Superior temporal gyrus (tissue), 1 donor: ENCODE results near the gene SYT1.
"Not testable (repeated sequence)": the region's sequence is repeated elsewhere in the genome, so short reads cannot be mapped to it uniquely, and the experiment has no call there.

ENCODE experiments used
- DNase-seq: peaks from one replicate; pipeline ENCODE4 v3.0.0-alpha.2; 2016; ENCODE audit errors: extremely low spot score

Gene SYT1

DNA sequence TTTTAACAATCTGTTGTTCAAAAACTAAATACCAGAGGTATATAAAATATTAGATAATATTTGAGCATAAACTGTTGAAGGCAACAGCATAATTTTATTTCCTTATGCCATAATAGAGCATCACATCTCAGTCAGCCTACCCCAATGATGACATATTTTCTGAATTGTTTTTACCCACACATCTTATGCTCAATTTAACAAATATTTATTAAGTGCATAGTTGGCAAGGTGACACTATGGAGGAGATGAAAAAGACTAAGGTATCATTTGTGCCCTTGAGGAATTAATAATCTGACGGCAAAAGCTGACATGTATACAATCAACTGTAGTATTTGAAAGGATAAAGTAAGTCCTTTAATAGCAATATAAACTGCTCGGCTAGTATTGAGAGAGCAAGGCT lies 102.4 kb downstream of the SYT1 start:
- no peak for DNase-seq

DNA sequence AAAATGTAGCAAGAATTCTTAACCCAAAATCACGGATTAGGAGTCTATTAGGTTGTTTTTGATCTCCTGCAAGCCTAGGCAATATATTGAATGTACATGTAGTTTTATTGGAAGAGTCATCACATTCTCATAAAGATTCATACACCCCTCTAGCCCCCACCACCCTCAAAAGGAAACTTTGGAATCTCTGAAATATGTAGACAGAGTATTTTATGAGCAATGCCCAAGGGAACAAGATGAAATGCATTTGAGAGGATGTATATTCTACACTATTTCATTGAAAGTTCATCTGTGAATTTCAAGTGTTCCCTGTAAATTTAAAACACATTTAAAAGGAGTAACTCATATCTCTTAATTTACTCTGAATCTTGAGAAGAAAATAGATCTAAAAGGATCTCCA lies 103.7 kb downstream of the SYT1 start:
- no peak for DNase-seq

DNA sequence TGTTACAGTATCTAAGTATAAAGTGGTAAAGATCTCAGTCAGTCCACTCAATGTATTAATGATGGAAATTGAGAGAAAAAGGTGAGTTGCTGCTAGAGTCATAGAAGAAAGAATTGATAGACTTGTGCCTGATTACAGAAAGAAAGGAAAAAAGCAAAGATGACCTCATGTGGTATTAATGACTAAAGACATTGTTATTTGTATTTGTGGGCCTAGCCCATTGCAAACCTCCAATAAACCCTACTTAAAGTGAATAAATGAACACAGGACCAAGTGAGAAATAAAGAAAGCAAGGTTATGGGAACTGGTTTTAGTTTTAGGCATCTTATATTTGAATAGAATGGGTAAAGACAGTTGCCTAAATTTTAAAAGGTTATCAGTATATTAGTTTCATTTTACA lies 105.5 kb downstream of the SYT1 start:
- DNase-seq, result no peak

DNA sequence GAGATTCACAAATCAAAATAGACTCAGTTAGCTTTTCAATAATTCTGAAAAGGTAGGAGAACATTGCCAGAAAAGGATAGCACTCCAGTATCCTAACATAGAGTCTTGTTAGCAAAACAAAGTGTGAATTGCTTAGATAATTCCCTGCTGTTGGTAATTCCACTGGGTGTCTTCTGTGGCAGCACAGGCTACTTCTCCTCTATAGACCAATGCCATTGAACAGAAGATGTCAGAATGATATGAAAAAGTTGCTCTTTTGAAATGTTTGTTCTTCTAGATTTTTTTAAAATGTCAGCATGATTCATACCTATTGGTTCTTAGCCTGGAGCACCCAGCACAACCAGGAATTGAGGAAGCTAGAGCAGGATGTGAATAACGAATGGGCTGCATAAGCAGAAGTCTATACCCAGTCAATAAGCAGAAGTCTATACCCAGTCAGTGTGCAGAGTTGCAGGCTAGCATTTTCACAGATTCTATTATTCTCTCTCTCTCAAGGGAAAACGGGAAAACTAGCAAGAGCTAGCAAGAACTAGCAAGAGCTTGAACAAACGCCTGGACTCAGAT lies 112.8 kb downstream of the SYT1 start:
- no peak for DNase-seq

DNA sequence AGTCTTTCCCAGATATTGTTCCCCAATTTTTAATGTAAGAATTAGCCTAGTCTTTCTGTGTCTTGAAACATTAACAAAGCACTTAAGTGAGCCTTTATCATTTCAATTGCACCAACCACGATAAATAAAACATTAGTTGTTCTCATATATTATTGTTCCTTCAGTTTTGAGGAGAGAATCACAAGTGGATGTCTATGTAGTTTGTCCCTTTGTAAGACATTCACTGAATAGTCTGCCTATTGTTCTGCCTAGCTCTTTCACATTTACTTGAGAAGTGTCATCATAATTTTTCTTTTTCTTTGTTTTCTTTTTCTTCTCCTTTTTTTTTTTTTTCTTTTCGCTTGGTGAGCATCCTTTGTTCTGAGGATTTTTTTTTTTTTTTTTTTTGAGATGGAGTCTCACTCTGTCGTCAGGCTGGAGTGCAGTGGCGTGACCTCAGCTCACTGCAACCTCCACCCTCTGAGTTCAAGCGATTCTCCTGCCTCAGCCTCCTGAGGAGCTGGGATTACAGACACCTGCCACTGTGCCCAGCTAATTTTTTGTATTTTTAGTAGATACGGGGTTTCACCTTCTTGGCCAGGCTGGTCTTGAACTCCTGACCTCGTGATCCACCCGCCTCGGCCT lies 129.7 kb downstream of the SYT1 start:
- DNase-seq, result no peak

DNA sequence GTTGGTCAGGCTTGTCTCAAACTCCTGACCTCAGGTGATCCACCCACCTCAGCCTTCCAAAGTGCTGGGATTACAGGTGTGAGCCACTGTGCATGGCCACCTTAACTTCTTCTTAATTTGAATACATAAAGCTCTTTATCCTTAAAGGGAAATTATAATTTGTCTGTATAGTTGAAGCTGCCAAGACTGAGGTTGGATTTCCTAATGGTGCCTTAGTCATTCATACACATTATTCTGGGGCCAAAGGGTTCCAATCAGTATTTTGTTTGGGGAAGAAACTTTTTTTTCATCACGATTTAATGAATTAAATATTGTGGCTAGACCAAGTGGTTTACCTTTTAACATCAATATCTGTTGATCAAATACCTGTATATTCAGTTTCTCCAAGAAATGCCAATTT lies 135.9 kb downstream of the SYT1 start:
- DNase-seq, result no peak

DNA sequence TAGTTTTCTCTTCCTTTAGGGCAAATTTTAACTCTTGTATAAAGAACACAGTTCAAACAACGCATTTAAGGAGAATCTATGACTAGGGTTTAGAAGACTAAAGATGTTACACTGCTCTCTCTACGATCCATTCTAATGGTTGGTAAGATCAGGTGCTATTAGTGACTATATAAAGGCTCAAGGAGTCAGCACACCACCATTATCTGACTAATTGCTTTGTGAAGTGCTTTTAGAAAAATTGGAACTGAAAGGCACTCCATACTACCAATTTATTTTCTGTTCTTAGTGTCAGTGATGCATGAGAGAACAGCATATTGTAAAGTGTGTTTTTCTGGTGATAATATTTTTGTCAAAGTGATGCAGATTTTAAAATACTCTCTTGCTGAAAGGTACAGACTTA lies 136.8 kb downstream of the SYT1 start:
- no peak for DNase-seq

DNA sequence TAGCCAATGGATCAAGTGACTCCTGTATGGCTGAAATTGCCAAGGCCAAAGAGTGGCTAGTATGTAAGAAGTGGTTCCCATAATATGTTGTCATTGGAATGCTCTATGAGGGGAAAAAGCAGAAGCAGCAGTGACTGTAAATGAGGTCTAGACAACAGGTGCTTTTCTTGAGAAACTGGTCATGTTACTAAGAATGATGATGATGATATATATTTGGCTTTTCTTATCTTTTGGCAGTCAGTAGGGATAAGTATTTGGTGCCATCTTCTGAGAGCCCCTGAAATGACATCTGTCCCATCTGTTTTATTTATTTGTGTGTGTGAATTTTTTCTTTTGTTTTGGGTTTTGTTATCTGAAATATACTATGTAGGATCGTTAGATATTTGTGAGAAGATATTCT lies 141.7 kb downstream of the SYT1 start:
- no peak for DNase-seq

DNA sequence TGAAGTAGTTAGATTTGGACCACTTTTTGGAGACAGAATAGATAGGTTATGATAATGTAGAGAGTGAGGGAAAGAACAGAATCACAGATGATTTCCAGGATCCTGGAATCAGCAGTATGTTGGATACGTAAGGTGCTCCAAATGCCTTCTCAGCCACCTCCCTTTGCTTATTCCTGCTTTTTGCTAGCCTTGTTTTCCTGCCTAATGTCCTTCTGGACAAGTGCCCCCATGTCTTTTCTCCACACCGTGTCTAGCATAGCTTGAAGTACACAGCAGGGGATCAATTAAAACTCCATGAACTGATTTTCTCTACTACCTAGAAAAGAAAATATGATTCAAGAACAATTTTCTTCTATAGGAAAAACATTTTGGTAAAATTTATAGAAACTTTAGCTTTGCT lies 144.0 kb downstream of the SYT1 start:
- no peak for DNase-seq

DNA sequence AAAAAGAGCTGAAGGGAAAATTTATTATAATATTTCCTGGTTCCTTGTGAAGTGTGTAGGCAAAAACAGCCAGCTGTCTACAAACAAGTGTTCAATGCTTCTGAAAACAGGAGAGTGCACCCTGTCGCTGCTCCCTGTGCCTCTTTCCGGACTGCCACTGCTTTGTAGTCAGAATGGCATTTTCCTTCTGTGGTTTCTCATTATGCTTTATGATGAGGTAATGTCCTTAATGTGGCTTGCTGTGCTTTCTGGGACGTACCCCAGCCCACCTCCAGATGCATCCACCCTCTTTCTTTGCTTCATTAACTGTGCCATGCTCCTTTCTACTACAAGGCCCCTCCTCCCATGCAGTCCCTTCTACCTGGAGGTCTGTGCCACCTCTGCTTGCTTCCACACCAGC lies 148.1 kb downstream of the SYT1 start:
- no peak for DNase-seq

DNA sequence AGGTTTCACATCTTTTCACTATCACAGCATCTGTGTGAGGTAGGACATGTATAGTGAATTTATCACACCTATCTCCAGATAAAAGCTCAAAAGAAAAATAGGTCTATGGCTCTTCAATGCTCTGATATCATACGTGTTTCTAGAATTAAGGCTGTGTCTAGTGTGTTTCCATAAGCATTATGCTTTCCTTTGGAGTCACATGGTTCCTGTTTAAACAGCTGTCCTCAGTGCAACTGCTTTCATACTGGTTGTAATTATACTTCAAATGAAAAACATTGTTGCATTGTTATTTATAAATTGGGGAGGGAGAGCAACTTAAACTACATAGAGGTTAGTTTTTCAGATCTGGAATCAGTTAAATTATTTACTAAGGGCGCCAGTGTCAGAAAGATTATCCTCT lies 151.6 kb downstream of the SYT1 start:
- no peak for DNase-seq

DNA sequence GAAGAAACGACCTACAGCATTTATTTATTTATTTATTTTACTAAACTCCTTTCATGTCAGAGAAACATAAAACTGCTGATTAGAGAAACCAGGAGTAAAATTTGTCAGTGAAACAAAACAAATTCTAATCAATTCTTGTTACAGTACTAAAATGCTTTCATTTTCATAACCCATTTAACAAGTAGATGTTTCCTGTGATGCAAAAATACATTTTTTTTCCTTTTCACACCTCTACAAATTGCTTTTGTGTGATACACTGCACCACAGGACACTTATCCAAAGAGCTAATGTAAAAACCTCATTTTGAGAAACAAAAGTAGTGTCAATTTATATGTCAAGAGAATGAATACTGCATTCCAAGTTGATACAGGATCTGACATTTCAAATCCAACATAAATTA lies 155.1 kb downstream of the SYT1 start:
- no peak for DNase-seq

DNA sequence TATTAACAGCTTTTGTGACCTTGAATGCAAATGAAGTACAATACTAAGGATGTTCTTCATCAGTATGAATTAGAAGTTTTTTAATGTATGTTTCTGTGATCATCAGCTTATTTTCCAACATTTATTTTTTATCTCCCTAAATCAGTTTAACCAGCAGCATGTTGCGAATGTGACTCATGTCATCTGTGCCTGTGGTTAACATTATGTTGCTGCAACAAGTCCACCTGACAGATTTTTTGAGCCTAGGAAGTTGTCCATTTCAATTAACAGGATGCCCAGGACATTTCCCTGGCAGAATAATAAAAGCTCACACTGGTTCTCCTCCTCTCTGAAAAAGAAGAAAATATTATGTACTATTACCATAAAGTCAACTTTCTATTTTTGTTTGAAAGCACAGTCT lies 155.5 kb downstream of the SYT1 start:
- DNase-seq, result no peak

DNA sequence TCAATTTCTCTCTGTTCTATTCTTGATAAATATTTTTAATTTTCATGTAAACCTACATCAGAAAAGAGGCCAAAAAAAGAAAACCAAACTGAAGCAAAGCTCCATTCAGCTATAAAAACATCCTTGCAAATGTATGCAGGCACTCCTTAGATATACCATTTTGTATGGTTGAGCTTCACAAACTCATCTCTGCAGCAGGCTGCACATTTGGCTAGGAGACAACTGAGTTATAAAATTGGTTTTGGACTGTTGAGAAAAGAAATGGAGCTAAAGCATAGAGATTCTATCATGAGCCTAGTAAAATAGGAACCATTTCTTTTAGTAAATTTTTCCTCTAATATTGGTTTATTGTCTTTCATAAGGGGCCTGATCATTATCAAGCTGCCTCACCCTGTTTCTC lies 156.4 kb downstream of the SYT1 start:
- no peak for DNase-seq

DNA sequence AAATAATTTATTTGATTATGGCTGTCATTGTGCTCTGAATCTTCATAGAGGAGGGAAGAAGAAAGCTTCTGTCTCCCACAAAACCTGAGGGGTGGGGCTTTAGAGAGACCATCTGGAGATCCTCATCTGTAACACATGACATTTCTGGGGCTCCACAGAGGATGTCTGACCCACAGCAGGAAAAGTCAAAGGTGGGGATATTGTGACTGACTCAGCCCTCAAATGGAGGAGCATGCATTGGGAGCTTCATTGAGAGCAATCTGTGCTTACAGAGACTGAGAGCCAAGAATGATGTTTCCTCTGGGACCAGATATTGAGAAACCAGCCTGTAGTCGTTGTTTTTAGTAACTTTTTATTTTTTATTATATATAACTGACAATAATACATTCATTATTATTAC lies 158.7 kb downstream of the SYT1 start:
- DNase-seq, result no peak

DNA sequence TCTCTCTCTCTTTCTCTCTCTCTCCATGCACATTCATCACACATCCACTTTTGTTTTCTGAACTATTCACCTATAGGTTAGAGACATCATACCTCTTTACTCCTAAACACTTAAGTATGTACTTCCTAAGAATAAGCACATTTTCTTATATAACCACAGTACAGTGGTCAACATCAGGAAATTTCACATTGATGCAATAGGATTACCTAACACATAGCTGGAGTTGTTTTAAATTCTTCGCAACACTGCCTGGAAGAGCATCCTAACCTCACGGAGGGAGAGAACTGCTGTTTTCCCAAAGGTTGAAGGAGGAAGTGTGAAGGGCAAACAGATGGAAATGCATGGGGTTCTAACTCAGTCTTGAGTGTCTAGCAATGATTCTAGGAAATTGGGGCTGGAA lies 159.2 kb downstream of the SYT1 start:
- no peak for DNase-seq

DNA sequence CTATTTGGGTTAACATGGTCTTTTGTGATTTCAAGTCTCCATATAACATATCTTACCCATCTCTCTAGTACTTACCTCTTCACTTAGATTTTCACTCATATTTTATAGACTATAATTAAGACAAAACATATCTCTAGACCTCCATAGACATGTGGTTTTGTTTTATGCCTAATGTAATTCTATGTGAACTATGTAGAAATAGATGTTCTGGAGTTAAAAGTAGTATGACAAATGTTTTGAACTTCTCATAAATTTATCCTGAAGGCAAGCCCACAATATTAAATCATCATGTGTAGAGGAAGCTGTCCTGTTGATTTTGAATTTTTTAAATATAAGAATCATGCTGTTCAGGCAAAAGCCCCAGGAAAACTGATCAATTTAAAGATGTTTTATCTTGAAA lies 169.2 kb downstream of the SYT1 start:
- no peak for DNase-seq

DNA sequence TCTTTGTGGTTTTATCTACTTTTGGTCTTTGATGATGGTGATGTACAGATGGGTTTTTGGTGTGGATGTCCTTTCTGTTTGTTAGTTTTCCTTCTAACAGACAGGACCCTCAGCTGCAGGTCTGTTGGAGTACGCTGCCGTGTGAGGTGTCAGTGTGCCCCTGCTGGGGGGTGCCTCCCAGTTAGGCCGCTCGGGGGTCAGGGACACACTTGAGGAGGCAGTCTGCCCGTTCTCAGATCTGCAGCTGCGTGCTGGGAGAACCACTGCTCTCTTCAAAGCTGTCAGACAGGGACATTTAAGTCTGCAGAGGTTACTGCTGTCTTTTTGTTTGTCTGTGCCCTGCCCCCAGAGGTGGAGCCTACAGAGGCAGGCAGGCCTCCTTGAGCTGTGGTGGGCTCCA lies 180.2 kb downstream of the SYT1 start:
- not testable (repeated sequence) for DNase-seq

DNA sequence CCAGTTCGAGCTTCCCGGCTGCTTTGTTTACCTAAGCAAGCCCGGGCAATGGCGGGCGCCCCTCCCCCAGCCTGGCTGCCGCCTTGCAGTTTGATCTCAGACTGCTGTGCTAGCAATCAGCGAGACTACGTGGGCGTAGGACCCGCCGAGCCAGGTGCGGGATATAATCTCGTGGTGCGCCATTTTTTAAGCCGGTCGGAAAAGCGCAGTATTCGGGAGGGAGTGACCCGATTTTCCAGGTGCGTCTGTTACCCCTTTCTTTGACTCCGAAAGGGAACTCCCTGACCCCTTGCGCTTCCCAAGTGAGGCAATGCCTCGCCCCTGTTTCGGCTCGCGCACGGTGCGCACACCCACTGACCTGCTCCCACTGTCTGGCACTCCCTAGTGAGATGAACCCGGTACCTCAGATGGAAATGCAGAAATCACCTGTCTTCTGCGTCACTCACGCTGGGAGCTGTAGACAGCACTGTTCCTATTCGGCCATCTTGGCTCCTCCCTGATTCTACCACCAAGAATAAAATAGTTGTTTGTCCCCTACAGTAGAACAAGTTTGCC lies 180.7 kb downstream of the SYT1 start:
- DNase-seq, result not testable (repeated sequence)

DNA sequence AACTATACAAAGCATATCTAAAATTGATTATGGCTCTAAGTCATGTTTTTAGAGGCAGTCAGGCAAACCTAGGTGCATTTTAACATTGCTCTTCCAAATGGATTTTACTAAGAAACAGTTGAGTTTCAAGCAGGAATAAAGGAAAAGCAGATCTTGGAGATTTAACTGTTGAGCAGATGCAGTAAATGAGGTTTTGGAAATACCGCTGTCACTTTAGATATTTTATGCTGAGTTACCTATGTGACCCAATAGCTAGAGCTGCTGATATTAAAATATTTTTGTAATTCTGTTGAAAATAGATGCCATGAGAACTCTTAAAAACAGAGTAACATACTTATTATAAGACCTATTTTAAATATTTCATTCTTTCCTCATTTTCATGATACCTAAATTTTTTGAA lies 181.4 kb downstream of the SYT1 start:
- no peak for DNase-seq

DNA sequence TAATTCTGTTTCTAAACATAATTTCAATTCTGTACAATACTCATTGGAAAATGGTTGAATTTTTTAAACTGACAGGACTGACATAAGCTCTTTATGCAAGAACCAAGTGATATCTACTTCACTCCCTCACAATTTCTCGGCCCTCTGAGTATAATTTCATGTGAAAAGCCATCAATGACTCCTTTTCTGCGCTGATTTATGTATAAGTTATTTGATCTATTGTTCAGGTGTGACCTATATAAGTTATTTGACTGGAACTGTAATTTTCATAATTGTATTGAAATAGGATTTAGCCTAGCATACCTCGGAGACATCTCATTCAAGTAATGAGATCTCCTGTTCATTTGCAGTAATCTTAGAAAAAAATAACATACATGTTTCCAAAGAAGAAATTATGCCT lies 184.4 kb downstream of the SYT1 start:
- no peak for DNase-seq

DNA sequence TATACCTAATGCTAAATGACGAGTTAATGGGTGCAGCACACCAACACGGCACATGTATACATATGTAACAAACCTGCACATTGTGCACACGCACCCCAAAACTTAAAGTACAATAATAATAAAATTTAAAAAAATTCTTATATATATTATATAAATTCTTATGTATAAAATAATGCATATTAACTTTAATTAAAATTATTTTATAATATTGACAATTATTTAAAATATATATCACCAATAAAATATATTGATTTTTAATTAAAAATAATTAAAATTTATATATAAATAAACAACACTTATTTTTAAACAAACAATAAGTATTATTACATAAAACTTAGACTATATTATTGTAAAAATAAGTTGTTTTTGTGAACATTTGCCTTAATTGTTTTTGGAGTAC lies 188.8 kb downstream of the SYT1 start:
- DNase-seq, result no peak

DNA sequence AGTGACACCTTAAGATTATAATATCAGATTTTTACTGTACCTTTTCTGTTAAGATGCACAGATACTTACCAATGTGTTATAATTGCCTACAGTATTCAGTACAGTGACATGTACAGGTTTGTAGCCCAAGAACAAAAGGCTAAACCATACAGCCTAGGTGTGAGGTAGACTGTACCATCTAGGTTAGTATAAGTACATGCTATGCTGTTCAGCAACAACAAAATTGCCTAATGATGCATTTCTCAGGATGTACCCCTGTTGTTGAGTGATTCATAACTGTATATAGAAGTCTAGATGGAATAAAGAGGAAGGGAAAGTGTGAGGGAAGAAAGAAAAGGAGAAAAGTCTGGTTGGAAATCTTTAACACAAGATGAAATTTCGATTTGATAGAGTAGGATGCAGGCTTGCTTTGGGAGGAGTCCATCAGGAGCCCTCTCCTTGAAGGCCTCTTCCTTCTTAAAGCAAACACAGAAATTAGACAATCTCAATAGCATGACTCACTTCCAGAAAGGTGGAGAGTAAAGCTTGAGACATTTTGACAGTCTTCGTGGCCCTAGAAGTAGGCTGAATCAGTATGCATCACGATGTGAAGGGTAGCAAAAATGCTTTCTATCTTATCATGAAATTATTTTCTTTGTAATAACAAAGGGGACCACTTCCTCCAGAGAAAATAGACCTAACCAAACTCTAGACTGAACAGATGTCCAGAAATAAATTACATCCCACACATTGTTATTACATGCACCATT lies 191.5 kb downstream of the SYT1 start:
- no peak for DNase-seq
